GM19328 (cell line): ENCODE measurements around the gene HEATR1.
"Not testable (repeated sequence)": the region's sequence is repeated elsewhere in the genome, so short reads cannot be mapped to it uniquely, and the experiment has no call there.

Experiments
- ATAC-seq: cut with Tn5 transposase; IDR thresholded peaks from one replicate; pipeline ENCODE4 v1.9.1; 2021; ENCODE audit warnings: mild to moderate bottlenecking, moderate library complexity; ENCODE audit not compliant: unreplicated experiment

The HEATR1 gene

GRCh38 chr1:236511735-236512418, 92.4 kb downstream of the HEATR1 start:
- ATAC-seq: no peak

GRCh38 chr1:236509647-236510401, 94.5 kb downstream of the HEATR1 start:
- ATAC-seq: no peak

GRCh38 chr1:236509203-236509602, 95.1 kb downstream of the HEATR1 start:
- no peak for ATAC-seq

GRCh38 chr1:236508593-236509027, 95.7 kb downstream of the HEATR1 start:
- no peak for ATAC-seq

- ATAC-seq: no peak
Measured at GRCh38 chr1:236507022-236507700, 97.2 kb downstream of the HEATR1 start.

- ATAC-seq: not testable (repeated sequence)
Measured at GRCh38 chr1:236504338-236504737, 100.0 kb downstream of the HEATR1 start.

- ATAC-seq: no peak
Measured at GRCh38 chr1:236502972-236503639, 101.2 kb downstream of the HEATR1 start.

GRCh38 chr1:236502579-236502971, 101.7 kb downstream of the HEATR1 start:
- ATAC-seq: no peak

- ATAC-seq: no peak
Measured at GRCh38 chr1:236501093-236501492, 103.2 kb downstream of the HEATR1 start.
